ENCODE measurements around the gene CDC40. TPM values are rescaled to one million over a fixed set of nuclear protein-coding genes. Genes with fewer than 3 reads are reported as not detected.

CDC40 gene
- total and polyA plus RNA-seq, 10 of the 15 experiments (the other 5 are each of a cell fraction or from before 2014, with no cell fraction given) = 20.1 to 35.5 (median 26.1) TPM

DNA sequence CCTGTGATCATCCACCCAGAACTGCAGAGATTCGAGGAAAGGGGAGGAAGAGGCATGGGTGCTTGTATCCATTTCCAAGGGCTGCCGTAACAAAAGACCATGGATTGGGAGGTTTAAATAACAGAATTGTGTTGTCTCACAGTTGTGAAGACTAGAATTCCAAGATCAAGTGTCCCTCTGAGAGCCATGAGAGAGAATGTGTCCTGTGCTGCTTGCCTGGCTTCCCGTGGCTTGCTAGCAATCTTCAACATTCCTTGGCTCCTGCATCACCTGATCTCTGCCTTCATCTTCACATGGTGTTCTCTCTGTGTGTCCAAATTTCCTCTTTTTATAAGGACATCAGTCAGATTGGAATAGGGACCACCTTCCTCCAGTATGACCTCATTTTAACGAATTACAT, 69.8 kb downstream of the CDC40 start:
- Histone ChIP-seq H3K9ac (ENCODE audit: control insufficient read depth, insufficient read depth, low read length) (no peak overlapping the region), H3K27me3 (replicated peaks in 1 of 2; ENCODE audit: control insufficient read depth in 2 of 2, insufficient read depth in 2 of 2, low read length in 1 of 2) (no peaks in the 10 kb centered on the region), H3K9me3 (replicated peaks; ENCODE audit: control insufficient read depth, insufficient read depth, low read length) (no peaks in the 10 kb centered on the region), H3K4me1 (ENCODE audit: control insufficient read depth, insufficient read depth, low read length) (no peaks in the 10 kb centered on the region), H4K20me1 (ENCODE audit: control insufficient read depth, insufficient read depth) (no peaks in the 10 kb centered on the region), H3K4me3 (no peak overlapping the region), H3K4me2 (ENCODE audit: control insufficient read depth, insufficient read depth) (no peak overlapping the region), H3K36me3 (ENCODE audit: control insufficient read depth in 2 of 2, insufficient read depth in 2 of 2, low read length in 1 of 2) (no peaks in the 10 kb centered on the region), H3K79me2 (ENCODE audit: control insufficient read depth, insufficient read depth, low read length) (no peaks in the 10 kb centered on the region), H2AFZ (ENCODE audit: control insufficient read depth, low read depth, low read length) (no peak overlapping the region), H3K27ac (ENCODE audit: control insufficient read depth, insufficient read depth) (no peak overlapping the region)
- ChIA-PET RAD21 (ENCODE audit: unreplicated experiment) (no interaction called here), SMC1A (ENCODE audit: uncharacterized antibody, unreplicated experiment) (no interaction called here), POLR2A (no interaction called here), CTCF (no interaction called here)
- ATAC-seq (no peak), DNase-seq (ENCODE audit: low read depth, low spot score) (no peak), FAIRE-seq (no peak)
- no TSS peak for BruUV-seq (replicated peaks)
- intact Hi-C loops (cut with micrococcal nuclease; ENCODE audit: unreplicated experiment) = no loop called here
- in situ Hi-C loops (cut with MboI) = no loop called here
- TF ChIP-seq, protein P1, sequence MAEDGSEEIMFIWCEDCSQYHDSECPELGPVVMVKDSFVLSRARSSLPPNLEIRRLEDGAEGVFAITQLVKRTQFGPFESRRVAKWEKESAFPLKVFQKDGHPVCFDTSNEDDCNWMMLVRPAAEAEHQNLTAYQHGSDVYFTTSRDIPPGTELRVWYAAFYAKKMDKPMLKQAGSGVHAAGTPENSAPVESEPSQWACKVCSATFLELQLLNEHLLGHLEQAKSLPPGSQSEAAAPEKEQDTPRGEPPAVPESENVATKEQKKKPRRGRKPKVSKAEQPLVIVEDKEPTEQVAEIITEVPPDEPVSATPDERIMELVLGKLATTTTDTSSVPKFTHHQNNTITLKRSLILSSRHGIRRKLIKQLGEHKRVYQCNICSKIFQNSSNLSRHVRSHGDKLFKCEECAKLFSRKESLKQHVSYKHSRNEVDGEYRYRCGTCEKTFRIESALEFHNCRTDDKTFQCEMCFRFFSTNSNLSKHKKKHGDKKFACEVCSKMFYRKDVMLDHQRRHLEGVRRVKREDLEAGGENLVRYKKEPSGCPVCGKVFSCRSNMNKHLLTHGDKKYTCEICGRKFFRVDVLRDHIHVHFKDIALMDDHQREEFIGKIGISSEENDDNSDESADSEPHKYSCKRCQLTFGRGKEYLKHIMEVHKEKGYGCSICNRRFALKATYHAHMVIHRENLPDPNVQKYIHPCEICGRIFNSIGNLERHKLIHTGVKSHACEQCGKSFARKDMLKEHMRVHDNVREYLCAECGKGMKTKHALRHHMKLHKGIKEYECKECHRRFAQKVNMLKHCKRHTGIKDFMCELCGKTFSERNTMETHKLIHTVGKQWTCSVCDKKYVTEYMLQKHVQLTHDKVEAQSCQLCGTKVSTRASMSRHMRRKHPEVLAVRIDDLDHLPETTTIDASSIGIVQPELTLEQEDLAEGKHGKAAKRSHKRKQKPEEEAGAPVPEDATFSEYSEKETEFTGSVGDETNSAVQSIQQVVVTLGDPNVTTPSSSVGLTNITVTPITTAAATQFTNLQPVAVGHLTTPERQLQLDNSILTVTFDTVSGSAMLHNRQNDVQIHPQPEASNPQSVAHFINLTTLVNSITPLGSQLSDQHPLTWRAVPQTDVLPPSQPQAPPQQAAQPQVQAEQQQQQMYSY (CRISPR knock-in tag; IDR thresholded peaks at IDR 0.05) = no peak
- TF ChIP-seq KLF5 (IDR thresholded peaks at IDR 0.05; ENCODE audit: partially characterized antibody) = no peak
- no peak for TF ChIP-seq CEBPB (IDR thresholded peaks at IDR 0.05; ENCODE audit: borderline replicate concordance in 1 of 2, low read depth in 2 of 2, low read length in 2 of 2)
- TF ChIP-seq NR2C1 (IDR thresholded peaks at IDR 0.05) = no peak
- no peak for TF ChIP-seq NFXL1 (IDR thresholded peaks at IDR 0.05; ENCODE audit: borderline replicate concordance)
- no peak for TF ChIP-seq CHD1 (IDR thresholded peaks at IDR 0.05; ENCODE audit: low read depth, low read length)
- TF ChIP-seq EED (IDR thresholded peaks at IDR 0.05; ENCODE audit: low read depth) = no peak
- no peak for TF ChIP-seq TCF3 (IDR thresholded peaks at IDR 0.05; ENCODE audit: borderline replicate concordance, insufficient read depth, low read depth, low read length)
- TF ChIP-seq, protein P2, sequence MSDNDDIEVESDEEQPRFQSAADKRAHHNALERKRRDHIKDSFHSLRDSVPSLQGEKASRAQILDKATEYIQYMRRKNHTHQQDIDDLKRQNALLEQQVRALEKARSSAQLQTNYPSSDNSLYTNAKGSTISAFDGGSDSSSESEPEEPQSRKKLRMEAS (IDR thresholded peaks at IDR 0.05; ENCODE audit: low read depth, low read length) = no peak
- no peak for TF ChIP-seq CHD2 (IDR thresholded peaks at IDR 0.05; ENCODE audit: borderline replicate concordance, low read depth, low read length)
- TF ChIP-seq NFYA (IDR thresholded peaks at IDR 0.05; ENCODE audit: borderline replicate concordance, low read depth, low read length) = no peak
- TF ChIP-seq MEF2B (IDR thresholded peaks at IDR 0.05; ENCODE audit: partially characterized antibody, poor library complexity, severe bottlenecking) = no peak
- no peak for TF ChIP-seq SREBF2 (IDR thresholded peaks at IDR 0.05; ENCODE audit: low read length)
- no peak for TF ChIP-seq LARP7 (IDR thresholded peaks at IDR 0.05)
- TF ChIP-seq NFYB (IDR thresholded peaks at IDR 0.05; ENCODE audit: insufficient read depth, low read depth, low read length) = no peak
- no peak for TF ChIP-seq NBN (IDR thresholded peaks at IDR 0.05)
- no peak for TF ChIP-seq HDGF (IDR thresholded peaks at IDR 0.05)
- TF ChIP-seq TAF1 (IDR thresholded peaks at IDR 0.05; ENCODE audit: borderline replicate concordance, low read depth, low read length) = no peak
- TF ChIP-seq POU2F2 (IDR thresholded peaks at IDR 0.05; ENCODE audit: borderline replicate concordance, low read depth, low read length) = no peak
- 43% methylated on average over 4 of the region's 4 CpGs for WGBS (ENCODE audit: insufficient coverage, insufficient replicate concordance, low lambda C conversion rate, missing lambda C conversion rate)
